HepG2 (cell line): ENCODE measurements around the gene LYZ. TPM values are rescaled to one million over a fixed set of nuclear protein-coding genes. Genes with fewer than 3 reads are reported as not detected.
A peak's percentile ranks its signal among the peaks of the same experiment; 100 is the strongest.

Source experiments
- ATAC-seq: fragments of 200-7000 bp; cut with Tn5 transposase; 3 replicates; pipeline ENCODE4 v1.9.1; 2020; ENCODE audit warnings: mild to moderate bottlenecking, moderate library complexity
- BruUV-seq: library from RNA; stranded (reverse); fragments of 400-500 nt; replicated peaks from 2 replicates; lab custom pipeline; 2021; lab: Mats Ljungman, UMichigan
- CTCF ChIA-PET: fragments of 300-600 bp; formaldehyde crosslinking; extraction: SDS; loops from one replicate; lab custom pipeline; 2021; ENCODE audit warnings: low total read pairs, inconsistent platforms, low intra/inter-chr PET ratio; lab: Yijun Ruan, JAX
- POLR2A ChIA-PET: fragments of 350-600 bp; sonication (Branson Sonifier 250); formaldehyde crosslinking; loops from one replicate; lab custom pipeline; 2020; ENCODE audit warnings: antibody characterized with exemption, inconsistent platforms; lab: Yijun Ruan, JAX
- DNase-seq: peaks from one replicate; pipeline ENCODE4 v3.0.0-alpha.2; 2015; ENCODE audit warnings: low spot score
- FAIRE-seq: peaks from 3 replicates; lab custom pipeline; 2011; peaks lifted over from hg19 to GRCh38; lab: Jason Lieb, UNC
- H2AFZ ChIP-seq: one replicate; pipeline ENCODE4 v1.6.1; 2011; ENCODE audit warnings: low read length, inconsistent platforms
- H3K27ac ChIP-seq: fragments of 300-600 bp; 3 replicates; pipeline ENCODE4 v1.8.0; 2011; ENCODE audit warnings: mixed run types, mild to moderate bottlenecking, mixed read lengths, low read length, inconsistent platforms; ENCODE audit not compliant: insufficient read depth; ENCODE audit errors: extremely low read length
- H3K27me3 ChIP-seq, 2 experiments: fragments of 200-600 bp in 1 of 2; 2 replicates in 1 of 2; 3 replicates in 1 of 2; pipeline versions ENCODE4 v1.6.0 to v1.8.0; 2011; ENCODE audit warnings: low read length in 2 of 2, mild to moderate bottlenecking in 2 of 2, moderate library complexity in 2 of 2, inconsistent platforms in 1 of 2; ENCODE audit not compliant: insufficient read depth in 2 of 2, control insufficient read depth in 1 of 2
- H3K36me3 ChIP-seq, 2 experiments: fragments of 200-600 bp in 1 of 2; replicated peaks in 1 of 2; 2 replicates in 1 of 2; 3 replicates in 1 of 2; pipeline versions ENCODE4 v1.5.1 to v1.8.0; 2011; ENCODE audit warnings: low read length in 2 of 2, inconsistent platforms in 1 of 2; ENCODE audit not compliant: insufficient read depth in 2 of 2, control insufficient read depth in 1 of 2
- H3K4me1 ChIP-seq: 2 replicates; pipeline ENCODE4 v1.5.1; 2012; ENCODE audit warnings: low read length, inconsistent platforms; ENCODE audit not compliant: insufficient read depth
- H3K4me2 ChIP-seq: 2 replicates; pipeline ENCODE4 v1.6.0; 2011; ENCODE audit warnings: low read depth, low read length, inconsistent platforms
- H3K4me3 ChIP-seq, 3 experiments: fragments of 200-600 bp in 1 of 3; sonication (generic), shearing (Covaris generic) in 1 of 3; replicated peaks in 1 of 3; 2 replicates each; pipeline ENCODE4 v1.5.1; 2011 to 2016; ENCODE audit warnings: low read length in 3 of 3, inconsistent platforms in 2 of 3, low read depth in 2 of 3, mild to moderate bottlenecking in 2 of 3, control low read depth in 1 of 3, mixed read lengths in 1 of 3; ENCODE audit not compliant: insufficient read depth in 1 of 3
- H3K79me2 ChIP-seq: one replicate; pipeline ENCODE4 v1.6.1; 2011; ENCODE audit warnings: low read length, inconsistent platforms; ENCODE audit not compliant: insufficient read depth
- H3K9ac ChIP-seq: 2 replicates; pipeline ENCODE4 v1.6.0; 2011; ENCODE audit warnings: mild to moderate bottlenecking, low read depth, low read length, inconsistent platforms; ENCODE audit not compliant: insufficient read depth
- H3K9me3 ChIP-seq: 2 replicates; pipeline ENCODE4 v1.5.1; 2012; ENCODE audit warnings: mild to moderate bottlenecking, low read length
- H4K20me1 ChIP-seq: 2 replicates; pipeline ENCODE4 v1.6.0; 2011; ENCODE audit warnings: inconsistent platforms, mild to moderate bottlenecking, low read length, moderate library complexity; ENCODE audit not compliant: insufficient read depth
- HOXD1 ChIP-seq: sonication (generic); formaldehyde crosslinking; IDR thresholded peaks from 2 replicates; pipeline ENCODE4 v1.5.0; 2020; ENCODE audit warnings: missing genetic modification reagents
- MAFF ChIP-seq: IDR thresholded peaks from 2 replicates; pipeline ENCODE4 v1.6.1; 2011; ENCODE audit warnings: low read depth, low read length, improper control_type of control experiment
- MAFK ChIP-seq, 2 experiments: IDR thresholded peaks in 1 of 2; conservative IDR thresholded peaks in 1 of 2; 2 replicates each; pipeline ENCODE4 v1.6.1; 2011; ENCODE audit warnings: improper control_type of control experiment in 2 of 2, low read length in 2 of 2
- PRMT3 ChIP-seq: sonication (generic); formaldehyde crosslinking; IDR thresholded peaks from 2 replicates; pipeline ENCODE4 v1.8.1; 2022; ENCODE audit warnings: low read depth, mild to moderate bottlenecking, moderate library complexity, missing genetic modification reagents, borderline replicate concordance
- SMAD3 ChIP-seq: sonication (generic); formaldehyde crosslinking; IDR thresholded peaks from 2 replicates; pipeline ENCODE4 v1.4.0; 2020; ENCODE audit warnings: missing genetic modification reagents
- ZNF276 ChIP-seq: sonication (generic); formaldehyde crosslinking; IDR thresholded peaks from 2 replicates; pipeline ENCODE4 v1.4.0; 2020; ENCODE audit warnings: mild to moderate bottlenecking, low read depth, missing genetic modification reagents
- ZNF414 ChIP-seq: sonication (generic); formaldehyde crosslinking; IDR thresholded peaks from 2 replicates; pipeline ENCODE4 v1.5.0; 2020; ENCODE audit warnings: missing genetic modification reagents
- ZNF710 ChIP-seq: sonication (generic); formaldehyde crosslinking; IDR thresholded peaks from 2 replicates; pipeline ENCODE4 v1.5.0; 2020; ENCODE audit warnings: mild to moderate bottlenecking, missing genetic modification reagents, borderline replicate concordance
- in situ Hi-C: cut with HindIII; loops from 2 replicates; pipeline ENCODE4 v1.10.0; 2017; ENCODE audit warnings: low pct_unique_long_range_greater_than_20kb; ENCODE audit not compliant: extremely low pct_ligation_motif_present
- intact Hi-C: fragments of 100-400 bp; cut with micrococcal nuclease; formaldehyde crosslinking; loops from one replicate; pipeline ENCODE4 v1.10.0; 2022; ENCODE audit not compliant: unreplicated experiment
- polyA plus RNA-seq, 8 experiments: library from polyadenylated mRNA; depleted of rRNA in 3 of 8; stranded (reverse) in 7 of 8; unstranded in 1 of 8; fragments of >200 nt; fragmentation: Illumina TruSeq in 4 of 8; extraction: Trizol in 4 of 8; gene quantifications; 2 replicates each; pipeline versions ENCODE4 v1.2.1 to v1.2.3, GENCODE V29; 2011 to 2016; ENCODE audit warnings: low read depth in 4 of 8, missing spikeins in 1 of 8, mixed read lengths in 1 of 8; ENCODE audit not compliant: insufficient read depth in 1 of 8
- total RNA-seq, 5 experiments: library from RNA; depleted of rRNA; stranded (reverse); fragments of >200 nt; fragmentation: Illumina TruSeq; extraction: Trizol; gene quantifications; 2 replicates each; pipeline ENCODE4 v1.2.3, GENCODE V29; 2016; ENCODE audit warnings: low read depth in 1 of 5

Gene LYZ
- total and polyA plus RNA-seq, 2 of the 13 experiments (the other 11 are each of a cell fraction or from before 2014, with no cell fraction given) = 1,788 to 2,054 TPM

- TF ChIP-seq ZNF276 (CRISPR knock-in tag) = no peak
- no peak for TF ChIP-seq HOXD1 (CRISPR knock-in tag)
- TF ChIP-seq ZNF414 (CRISPR knock-in tag) = no peak
- TF ChIP-seq ZNF710 (CRISPR knock-in tag) = peak; percentile 76
- peak; percentile 73; the same call in 1 of the 2 replicates for TF ChIP-seq SMAD3 (CRISPR knock-in tag)
- TF ChIP-seq, all 625 proteins: peak for 177
Measured at GRCh38 chr12:69332815-69333358, 15.3 kb upstream of the LYZ start (continued).

- H3K79me2 ChIP-seq = peaks cover 36% of the 10 kb centered on the region
- no peak overlapping the region for H3K9ac ChIP-seq
- H3K27me3 ChIP-seq = no peaks in the 10 kb centered on the region; a peak in 1 of 5 replicates
- ChIA-PET POLR2A (interaction anchor here (3.5 to 11.9 kb wide), 3 partner anchors 7 to 21 kb away, joined by 16 to 229 read pairs (median 94); partner anchors contain the start of gene LYZ), CTCF (no interaction called here)
- peaks cover under 1 to 1% of the 10 kb centered on the region in 2 experiments; a peak in 3 of 5 replicates for H3K36me3 ChIP-seq
- no peak for TF ChIP-seq PRMT3 (CRISPR knock-in tag)
- TF ChIP-seq MAFK (conservative IDR thresholded peaks at IDR 0.05 in 1 of 2, IDR thresholded peaks at IDR 0.05 in 1 of 2; ENCODE audit: low read length in 2 of 2) = peak; percentile 49 to 80; a peak in 3 of 4 replicates
- TF ChIP-seq MAFF = peak; percentile 66
- H2AFZ ChIP-seq = no peak overlapping the region
- H3K4me3 ChIP-seq = peak overlapping the region in 1 of 3 experiments; percentile 14; a peak in 1 of 6 replicates
- no peak for DNase-seq
- FAIRE-seq = no peak
- H3K9me3 ChIP-seq = no peaks in the 10 kb centered on the region
- no peak for ATAC-seq
- no TSS peak for BruUV-seq
- in situ Hi-C loops (no loop called here), intact Hi-C loops (loop anchor here (10.0 kb wide), 1 partner anchor 179 kb away; no protein-coding TSS in a partner anchor)
- H3K4me1 ChIP-seq = peaks cover 68% of the 10 kb centered on the region
- peak overlapping the region; percentile 89 for H3K4me2 ChIP-seq
- H4K20me1 ChIP-seq = no peaks in the 10 kb centered on the region
- peak overlapping the region; percentile 99 for H3K27ac ChIP-seq
Measured at GRCh38 chr12:69334158-69334557, 14.0 kb upstream of the LYZ start.
